Measurements from ENCODE around the gene METTL26.

DNA sequence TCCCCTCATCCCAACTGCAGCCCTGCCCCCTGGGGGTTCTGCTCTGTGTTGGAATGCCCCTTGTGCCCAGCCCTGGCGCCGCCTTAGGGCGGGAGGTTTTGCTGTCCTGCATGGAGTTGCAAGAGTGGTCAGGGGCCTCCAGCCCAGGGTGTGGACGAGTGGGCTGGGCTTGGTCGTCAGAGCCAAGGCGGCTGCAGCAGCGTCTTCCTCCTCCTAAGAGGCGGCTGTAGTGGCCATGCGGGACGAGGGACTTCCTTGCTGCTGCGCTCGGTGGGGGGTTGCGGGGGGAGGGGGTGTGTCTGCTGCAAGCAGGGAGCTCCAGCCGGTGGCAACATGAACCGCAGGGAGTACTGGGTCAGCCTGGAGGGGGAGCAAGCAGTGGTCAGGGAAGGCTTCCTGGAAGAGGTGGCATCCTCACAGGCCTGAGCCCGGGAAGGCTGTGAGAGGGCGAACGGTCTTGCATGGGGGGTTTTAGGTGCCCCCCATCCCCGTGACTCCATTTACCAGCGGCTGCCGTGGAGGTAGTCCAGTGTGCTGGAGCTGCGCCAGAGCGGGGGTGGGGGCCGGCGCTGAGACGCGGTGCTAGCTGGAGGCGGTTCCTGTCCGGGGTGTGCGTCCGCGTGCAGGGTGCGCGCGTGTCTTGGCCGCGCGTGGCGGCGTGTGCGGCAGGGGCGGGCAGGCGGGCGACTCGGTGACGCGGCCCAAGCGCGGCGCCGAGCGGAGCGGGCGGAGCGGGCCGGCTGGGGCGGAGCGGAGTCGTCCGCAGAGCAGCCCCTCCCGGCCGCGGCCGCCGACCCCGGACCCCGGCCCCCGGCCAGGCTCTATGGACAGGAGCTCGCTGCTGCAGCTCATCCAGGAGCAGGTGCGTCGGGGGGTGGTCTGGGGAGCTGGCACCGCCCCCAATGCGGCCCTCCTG lies 39.1 kb upstream of the METTL26 start, which contains the start of gene RHBDL1:
- no peak for TF ChIP-seq CTCF (conservative IDR thresholded peaks at IDR 0.05 in 1 of 2, IDR thresholded peaks at IDR 0.05 in 1 of 2; ENCODE audit: extremely low read depth in 1 of 2, insufficient read depth in 1 of 2, low read depth in 1 of 2, low read length in 2 of 2)
- TF ChIP-seq EZH2 (IDR thresholded peaks at IDR 0.05; ENCODE audit: borderline replicate concordance, low read length), result no peak
